GM19099 (cell line): ENCODE data around the gene CADPS2.

Source experiments
- POLR2A ChIP-seq: IDR thresholded peaks from 3 replicates; pipeline ENCODE4 v1.6.1; 2011; ENCODE audit warnings: low read depth; ENCODE audit not compliant: insufficient read length; ENCODE audit errors: extremely low read depth

The CADPS2 gene

GRCh38 chr7:122316467-122317388 lies 569.5 kb downstream of the CADPS2 start:
- no peak for TF ChIP-seq POLR2A

DNA sequence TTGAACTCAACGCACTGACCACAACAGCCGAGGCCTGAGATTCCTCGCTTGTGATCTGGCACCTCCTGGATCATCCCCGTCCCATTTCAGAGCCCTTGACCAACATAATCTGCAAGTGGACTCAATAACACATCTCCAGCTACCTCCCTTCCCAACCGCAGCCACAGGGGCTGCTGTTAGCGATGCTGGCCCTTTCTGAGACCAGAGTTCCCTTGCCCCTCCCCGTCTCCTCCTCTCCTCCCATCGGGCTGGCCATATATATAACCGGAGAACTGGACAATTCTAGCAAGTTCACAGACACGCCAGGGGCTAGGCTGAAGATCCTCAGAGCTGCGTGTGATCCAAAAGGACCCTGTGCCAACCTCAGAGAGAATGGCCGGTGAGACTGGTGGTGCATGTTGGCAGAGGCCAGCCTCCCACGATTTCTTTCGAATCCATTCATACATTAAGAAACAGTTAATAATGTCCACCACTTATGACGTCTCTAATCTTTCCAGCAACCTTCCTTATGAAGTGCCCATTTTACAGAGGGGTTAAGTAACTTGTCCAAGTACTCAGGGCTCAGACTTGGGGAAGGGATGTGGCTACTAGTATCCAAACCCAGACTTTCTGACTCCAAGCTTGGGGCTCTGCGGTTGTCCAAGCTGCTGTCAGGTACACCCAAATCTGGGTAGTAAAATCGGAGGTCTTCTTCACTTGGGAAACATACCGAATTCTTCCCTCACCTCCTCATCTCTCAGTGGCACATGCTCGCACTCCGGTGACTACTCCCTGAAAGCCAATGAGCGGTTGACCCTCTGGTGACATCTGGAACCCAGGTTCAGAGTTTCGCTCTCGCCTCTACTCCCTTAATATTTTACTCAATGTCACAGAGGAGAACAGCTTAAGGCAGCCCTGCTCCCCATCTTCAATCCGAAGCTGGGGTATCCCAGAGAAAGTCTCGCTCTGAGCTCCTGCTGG lies 570.5 kb downstream of the CADPS2 start:
- no peak for TF ChIP-seq POLR2A

GRCh38 chr7:122314284-122314683 lies 572.0 kb downstream of the CADPS2 start:
- TF ChIP-seq POLR2A, result no peak

DNA sequence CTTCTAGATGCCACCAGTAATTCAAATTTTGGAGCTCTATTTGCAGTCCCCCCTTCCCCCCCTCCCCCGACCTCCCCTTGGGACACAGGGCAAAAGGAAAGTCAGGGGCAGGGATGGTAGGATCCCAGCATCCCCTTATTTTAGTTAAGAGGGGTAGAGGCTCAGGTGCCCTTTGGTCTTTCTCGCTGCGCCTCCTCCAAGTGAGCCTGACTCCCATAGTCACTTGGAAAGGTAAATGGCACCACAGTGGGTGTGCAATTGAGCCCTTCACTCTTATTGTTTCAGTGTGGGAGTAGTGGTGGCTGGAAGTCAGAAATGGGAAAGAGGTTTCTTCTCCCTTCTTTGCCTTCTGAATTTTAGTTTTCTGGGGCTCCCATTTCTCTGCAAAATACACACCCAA lies 573.5 kb downstream of the CADPS2 start:
- no peak for TF ChIP-seq POLR2A

GRCh38 chr7:122311734-122312450 lies 574.4 kb downstream of the CADPS2 start:
- no peak for TF ChIP-seq POLR2A

GRCh38 chr7:122311050-122311700 lies 575.1 kb downstream of the CADPS2 start:
- no peak for TF ChIP-seq POLR2A

GRCh38 chr7:122310119-122311021 lies 575.9 kb downstream of the CADPS2 start:
- TF ChIP-seq POLR2A, result no peak

GRCh38 chr7:122309421-122309820 lies 576.8 kb downstream of the CADPS2 start:
- TF ChIP-seq POLR2A, result no peak

DNA sequence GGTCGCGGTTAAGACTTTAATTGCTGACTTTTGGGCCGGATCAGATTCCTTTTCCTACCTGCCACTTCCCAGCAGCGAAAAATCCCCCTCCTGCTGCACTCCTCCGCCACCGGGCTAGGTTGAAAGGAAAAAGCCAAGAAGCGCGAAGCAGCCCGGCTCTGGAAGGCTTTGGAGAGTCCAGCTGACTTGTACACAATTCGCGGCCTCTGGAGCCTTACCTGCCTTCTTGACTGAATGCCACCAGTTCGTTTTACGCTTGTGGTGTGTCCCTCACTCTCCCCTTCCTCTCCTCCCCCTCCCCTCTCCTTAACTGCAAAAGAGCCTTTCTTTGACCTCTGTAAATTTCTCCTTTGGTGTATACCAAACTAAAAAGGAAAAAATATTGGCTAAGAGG lies 579.0 kb downstream of the CADPS2 start:
- TF ChIP-seq POLR2A, result no peak

DNA sequence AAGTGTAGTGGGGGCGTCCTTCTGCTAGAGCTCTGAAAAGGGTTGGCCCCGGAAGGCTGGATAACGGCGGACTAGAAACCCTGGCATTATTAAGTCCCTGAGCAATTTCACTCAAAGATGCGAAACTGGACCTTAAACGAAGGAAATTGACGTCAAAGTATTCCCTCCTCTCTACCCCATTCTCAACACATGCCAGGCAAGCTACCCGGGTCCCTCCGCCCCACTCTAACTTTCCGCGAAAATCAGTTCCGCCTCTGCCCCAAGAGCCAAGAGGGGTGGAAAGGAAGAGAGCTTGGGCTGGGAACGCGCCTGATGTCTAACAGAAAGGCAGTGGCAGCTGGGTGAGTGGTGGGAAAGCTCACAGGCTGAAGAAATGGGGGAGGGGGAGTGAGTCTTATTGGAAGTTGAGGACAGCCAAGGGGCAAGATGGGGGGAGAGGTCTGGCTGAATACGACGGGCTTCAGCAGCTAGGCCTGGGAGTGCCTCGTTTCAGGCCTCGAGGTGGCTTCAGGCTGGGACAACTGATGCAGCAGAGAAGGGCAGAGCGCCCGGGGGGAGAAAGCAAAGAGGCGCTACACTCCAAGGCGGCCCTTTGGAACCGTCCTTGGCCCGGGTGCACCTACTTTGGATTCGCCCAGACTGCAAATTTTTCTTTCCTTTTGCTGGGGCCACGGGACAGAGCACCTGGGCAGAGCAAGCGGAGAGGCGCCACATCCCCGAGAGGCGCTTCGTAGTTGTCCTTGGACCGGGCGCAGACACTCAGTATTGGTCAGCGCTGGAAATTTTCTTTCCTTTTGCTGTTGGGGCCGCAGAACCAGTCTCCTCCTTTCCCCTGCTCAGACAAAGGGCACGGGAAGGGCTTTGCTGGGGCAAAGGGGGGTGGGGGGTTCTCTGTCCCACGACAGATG lies 579.7 kb downstream of the CADPS2 start:
- TF ChIP-seq POLR2A, result no peak

DNA sequence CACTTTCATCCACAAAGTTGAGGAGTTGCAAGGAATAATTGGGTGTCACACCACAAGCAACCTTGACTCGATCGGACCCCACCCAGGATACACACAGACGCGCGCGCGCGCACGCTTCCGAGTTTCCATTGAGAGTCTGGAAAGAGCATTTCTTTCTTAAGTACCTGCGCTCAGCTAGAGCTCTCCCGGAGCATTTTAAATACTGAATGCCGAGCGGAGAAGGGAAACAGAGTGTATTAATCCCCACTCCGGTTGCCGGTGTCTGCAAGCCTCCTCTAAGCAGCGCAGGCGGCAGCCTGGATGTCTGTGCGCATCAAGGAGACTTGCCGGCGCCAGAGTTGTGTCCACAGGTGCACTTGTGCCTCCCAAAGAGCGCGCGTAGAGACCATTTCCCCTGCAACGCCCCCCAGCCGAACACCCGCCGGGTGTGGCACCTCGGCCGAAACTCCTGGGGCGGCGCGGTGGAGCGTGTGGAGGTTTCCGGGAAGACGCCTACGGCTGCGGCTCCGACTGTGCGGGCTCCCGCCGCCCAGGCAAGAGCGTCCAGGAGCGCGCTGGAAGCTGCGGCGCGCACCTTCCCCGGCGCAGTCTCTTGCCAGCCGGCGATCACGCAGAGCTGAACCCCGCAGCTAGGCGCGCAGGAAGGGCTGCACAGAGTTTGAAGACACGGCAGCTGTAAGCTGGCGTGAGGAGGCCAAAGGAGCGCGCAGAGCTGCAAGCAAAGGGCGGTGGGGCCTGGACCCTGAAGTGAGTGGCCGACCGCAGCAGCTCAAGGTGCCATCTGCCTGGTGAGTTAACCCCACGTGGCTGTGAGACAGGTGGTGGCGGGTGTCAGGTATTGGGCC lies 580.6 kb downstream of the CADPS2 start:
- no peak for TF ChIP-seq POLR2A
